Motor neuron (in vitro differentiated cells): ENCODE data around the gene COL9A3. TPM values are rescaled to one million over a fixed set of nuclear protein-coding genes. Genes with fewer than 3 reads are reported as not detected.
"Not testable (repeated sequence)": the region's sequence is repeated elsewhere in the genome, so short reads cannot be mapped to it uniquely, and the experiment has no call there.

Experiments
- ATAC-seq, 8 experiments: fragments of 200-7000 bp; cut with Tn5 transposase; replicated peaks in 6 of 8; 2 replicates each; pipeline ENCODE4 v1.8.0; 2021; ENCODE audit warnings: mild to moderate bottlenecking in 8 of 8, moderate library complexity in 8 of 8
- H3K27ac ChIP-seq, 2 donors: fragments of 250-450 bp; sonication (Bioruptor Pico); 2 replicates each; pipeline ENCODE4 v1.9.0; 2021; ENCODE audit warnings: antibody characterized with exemption in 2 of 2, mild to moderate bottlenecking in 2 of 2, moderate library complexity in 1 of 2
- H3K4me1 ChIP-seq, 2 donors: fragments of 250-450 bp; sonication (Bioruptor Pico); replicated peaks in 1 of 2; 2 replicates each; pipeline ENCODE4 v1.6.1; 2021; ENCODE audit warnings: antibody characterized with exemption in 2 of 2, mild to moderate bottlenecking in 2 of 2, moderate library complexity in 1 of 2
- H3K4me3 ChIP-seq, 5 donors: fragments of 250-450 bp; sonication (Bioruptor Pico); 2 replicates each; pipeline ENCODE4 v1.9.0; 2021; ENCODE audit warnings: antibody characterized with exemption in 5 of 5, mild to moderate bottlenecking in 5 of 5, moderate library complexity in 4 of 5
- WGBS, 10 experiments: fragments of 450-650 bp; shearing (Covaris generic); methylation state at CpG; one replicate each; pipeline ENCODE4 v1.0.0; 2022; 5-methylcytosine and 5-hydroxymethylcytosine counted together
- in situ Hi-C, 9 experiments: fragments of 400-800 bp; cut with MboI; loops; one replicate each; pipeline ENCODE4 v1.15.0; 2021; ENCODE audit warnings: low sequenced_read_pairs in 9 of 9, low pct_unique_long_range_greater_than_20kb in 2 of 9; ENCODE audit not compliant: unreplicated experiment in 9 of 9
- total RNA-seq, 8 experiments: library from RNA; unstranded; fragments of 300-600 nt; gene quantifications; 2 replicates each; pipeline versions ENCODE4 v1.2.3 to v1.2.4, GENCODE V29; 2022

The COL9A3 gene
- total RNA-seq, 8 experiments from 2014 or later = 0.60 to 19.5 (median 2.0) TPM

- peak overlapping the region; percentile 45 to 87 (median 75) for H3K4me3 ChIP-seq
- ATAC-seq = no peak
- 45 to 97% (median 89%) methylated on average over 3 to 12 of the region's 12 CpGs; no CpG with 5 or more reads in 1 of the 10 experiments for WGBS, 10 experiments
- in situ Hi-C loops = no loop called here
- H3K4me1 ChIP-seq = peaks cover 15 to 21% of the 10 kb centered on the region in 2 donors
- H3K27ac ChIP-seq = no peak overlapping the region
Observed at GRCh38 chr20:62859721-62860120, 42.9 kb downstream of the COL9A3 start.

GRCh38 chr20:62860391-62860923, 43.6 kb downstream of the COL9A3 start:
- peak; percentile 2 to 15 (median 10) for ATAC-seq
- H3K4me3 ChIP-seq = peak overlapping the region; percentile 45 to 87 (median 75)
- in situ Hi-C loops = no loop called here
- peaks cover 15 to 21% of the 10 kb centered on the region in 2 donors for H3K4me1 ChIP-seq
- 0 to 30% (median 5%) methylated on average over 1 to 7 of the region's 24 CpGs; no CpG with 5 or more reads in 3 of the 10 experiments for WGBS, 10 experiments
- peak overlapping the region in 1 of 2 donors; percentile 81 for H3K27ac ChIP-seq

GRCh38 chr20:62860924-62861691, 44.3 kb downstream of the COL9A3 start:
- Histone ChIP-seq H3K4me1 (peaks cover 15 to 21% of the 10 kb centered on the region in 2 donors), H3K27ac (peak overlapping the region; percentile 45 to 81), H3K4me3 (peak overlapping the region; percentile 45 to 87 (median 75))
- in situ Hi-C loops = no loop called here
- no CpG with 5 or more reads among the region's 129 CpGs for WGBS, 10 experiments
- peak; percentile 31 to 64 (median 46) for ATAC-seq

- peak within 1 kb of the TSS; percentile 78 to 81 for H3K27ac ChIP-seq
- WGBS, 10 experiments = 0% methylated on average over 1 of the region's 70 CpGs; no CpG with 5 or more reads in 9 of the 10 experiments
- in situ Hi-C loops = no loop called here
- peak; percentile 60 to 83 (median 78) for ATAC-seq
- H3K4me3 ChIP-seq = peak within 1 kb of the TSS; percentile 45 to 87 (median 75)
- H3K4me1 ChIP-seq = peaks cover 15 to 21% of the 10 kb centered on the region in 2 donors
Observed at GRCh38 chr20:62861726-62862336, 45.0 kb downstream of the COL9A3 start, which contains the start of gene TCFL5. TCFL5 (minus strand) TSS chr20:62861822; CDS start chr20:62861670, 152 bp downstream.

- Histone ChIP-seq H3K4me3 (no peak overlapping the region), H3K4me1 (peaks cover 15 to 19% of the 10 kb centered on the region in 2 donors), H3K27ac (no peak overlapping the region)
- no peak for ATAC-seq
- in situ Hi-C loops = no loop called here
- WGBS, 10 experiments = 83 to 100% (median 94%) methylated on average over 1 to 5 of the region's 7 CpGs; no CpG with 5 or more reads in 3 of the 10 experiments
Observed at GRCh38 chr20:62864207-62864606, 47.4 kb downstream of the COL9A3 start.

- in situ Hi-C loops = no loop called here
- peak in 1 of 8 experiments; percentile 49 for ATAC-seq
- no peak overlapping the region for H3K27ac ChIP-seq
- no peak overlapping the region for H3K4me3 ChIP-seq
- H3K4me1 ChIP-seq = peaks cover 5 to 9% of the 10 kb centered on the region in 2 donors
- WGBS, 10 experiments = 47 to 83% (median 74%) methylated on average over 1 to 17 of the region's 18 CpGs; no CpG with 5 or more reads in 2 of the 10 experiments
Observed at GRCh38 chr20:62872184-62872847, 55.5 kb downstream of the COL9A3 start.

- 80 to 100% (median 87%) methylated on average over 1 to 5 of the region's 6 CpGs; no CpG with 5 or more reads in 3 of the 10 experiments for WGBS, 10 experiments
- no peak for ATAC-seq
- no peak overlapping the region for H3K4me3 ChIP-seq
- in situ Hi-C loops = no loop called here
- no peak overlapping the region for H3K27ac ChIP-seq
- H3K4me1 ChIP-seq = peaks cover 5 to 9% of the 10 kb centered on the region in 2 donors
Observed at GRCh38 chr20:62872862-62873261, 56.0 kb downstream of the COL9A3 start.

- peaks cover 5 to 9% of the 10 kb centered on the region in 2 donors for H3K4me1 ChIP-seq
- H3K4me3 ChIP-seq = no peak overlapping the region
- 64 to 96% (median 76%) methylated on average over 3 to 6 of the region's 7 CpGs; no CpG with 5 or more reads in 2 of the 10 experiments for WGBS, 10 experiments
- H3K27ac ChIP-seq = no peak overlapping the region
- in situ Hi-C loops = no loop called here
- no peak for ATAC-seq
Observed at GRCh38 chr20:62873280-62873679, 56.4 kb downstream of the COL9A3 start.

GRCh38 chr20:62873681-62874031, 56.8 kb downstream of the COL9A3 start:
- H3K4me1 ChIP-seq, ATAC-seq, H3K4me3 ChIP-seq, in situ Hi-C loops, H3K27ac ChIP-seq: not testable (repeated sequence)
- WGBS, 10 experiments = 7% methylated on average over 3 of the region's 15 CpGs; no CpG with 5 or more reads in 9 of the 10 experiments

GRCh38 chr20:62874964-62875344, 58.1 kb downstream of the COL9A3 start:
- WGBS, 10 experiments = 80 to 100% (median 100%) methylated on average over 1 to 5 of the region's 14 CpGs; no CpG with 5 or more reads in 5 of the 10 experiments
- in situ Hi-C loops = no loop called here
- H3K27ac ChIP-seq = no peak overlapping the region
- peaks cover 5 to 9% of the 10 kb centered on the region in 2 donors for H3K4me1 ChIP-seq
- ATAC-seq = no peak
- H3K4me3 ChIP-seq = no peak overlapping the region

GRCh38 chr20:62875419-62876361, 58.8 kb downstream of the COL9A3 start:
- in situ Hi-C loops = no loop called here
- H3K4me3 ChIP-seq = no peak overlapping the region
- H3K4me1 ChIP-seq = peaks cover 5 to 9% of the 10 kb centered on the region in 2 donors
- WGBS, 10 experiments = 0 to 100% (median 80%) methylated on average over 1 to 6 of the region's 34 CpGs; no CpG with 5 or more reads in 1 of the 10 experiments
- peak; percentile 79 to 98 (median 90) for ATAC-seq
- H3K27ac ChIP-seq = peak overlapping the region in 1 of 2 donors; percentile 46

- in situ Hi-C loops = no loop called here
- ATAC-seq = no peak
Observed at GRCh38 chr20:62876501-62876901, 59.7 kb downstream of the COL9A3 start.

More at GRCh38 chr20:62876501-62876901, 59.7 kb downstream of the COL9A3 start:
- H3K4me3 ChIP-seq = no peak overlapping the region
- H3K4me1 ChIP-seq = peaks cover 5 to 9% of the 10 kb centered on the region in 2 donors
- 60 to 100% (median 92%) methylated on average over 1 to 5 of the region's 13 CpGs; no CpG with 5 or more reads in 5 of the 10 experiments for WGBS, 10 experiments
- H3K27ac ChIP-seq = no peak overlapping the region
